Neural crest cell (in vitro differentiated cells): ENCODE results near the gene CUTC. TPM values are rescaled to one million over a fixed set of nuclear protein-coding genes. Genes with fewer than 3 reads are reported as not detected.

Experiments
- DNase-seq: peaks from one replicate; pipeline ENCODE4 v3.0.0; 2021; ENCODE audit warnings: low read depth, mixed read lengths, low spot score
- H3K27ac Mint-ChIP-seq: one replicate; pipeline ENCODE4 v1.8.0; 2021; ENCODE audit warnings: mild to moderate bottlenecking, mixed read lengths; ENCODE audit not compliant: unreplicated experiment
- H3K27me3 Mint-ChIP-seq: 2 replicates; pipeline ENCODE4 v1.8.0; 2021; ENCODE audit warnings: low read depth, mild to moderate bottlenecking, mixed read lengths
- H3K36me3 Mint-ChIP-seq: 2 replicates; pipeline ENCODE4 v1.8.0; 2021; ENCODE audit warnings: low read depth, mild to moderate bottlenecking, mixed read lengths
- H3K4me1 Mint-ChIP-seq: 2 replicates; pipeline ENCODE4 v1.8.0; 2021; ENCODE audit warnings: mixed read lengths
- H3K4me3 Mint-ChIP-seq: one replicate; pipeline ENCODE4 v1.8.0; 2021; ENCODE audit warnings: mild to moderate bottlenecking, mixed read lengths
- H3K9me3 Mint-ChIP-seq: 2 replicates; pipeline ENCODE4 v1.8.0; 2021; ENCODE audit warnings: mixed read lengths
- CTCF ChIP-seq: fragments of 200-600 bp; sonication (generic); conservative IDR thresholded peaks from 2 replicates; pipeline ENCODE4 v1.5.0; 2021; ENCODE audit warnings: antibody characterized with exemption, mild to moderate bottlenecking
- total RNA-seq: library from RNA; stranded (reverse); gene quantifications from 2 replicates; pipeline ENCODE4 v1.2.1, GENCODE V29; 2021

CUTC gene
- total RNA-seq, 1 donor from 2014 or later: 17.9 TPM

- DNase-seq: no peak
- peak; percentile 58 for TF ChIP-seq CTCF
- no peak overlapping the region for H3K4me3 Mint-ChIP-seq
- no peaks in the 10 kb centered on the region for H3K27me3 Mint-ChIP-seq
- H3K9me3 Mint-ChIP-seq: no peaks in the 10 kb centered on the region
- no peaks in the 10 kb centered on the region for H3K4me1 Mint-ChIP-seq
- H3K36me3 Mint-ChIP-seq: peaks cover 6% of the 10 kb centered on the region
- no peak overlapping the region for H3K27ac Mint-ChIP-seq
Observed at GRCh38 chr10:99711129-99711719, 20.8 kb upstream of the CUTC start.

GRCh38 chr10:99714446-99714845 is 17.6 kb upstream of the CUTC start:
- TF ChIP-seq CTCF: no peak
- Mint-ChIP-seq H3K27me3 (no peaks in the 10 kb centered on the region), H3K4me1 (no peaks in the 10 kb centered on the region), H3K9me3 (no peaks in the 10 kb centered on the region), H3K36me3 (peaks cover 9% of the 10 kb centered on the region), H3K4me3 (no peak overlapping the region), H3K27ac (no peak overlapping the region)
- DNase-seq: no peak

GRCh38 chr10:99720387-99720786 is 11.6 kb upstream of the CUTC start:
- no peak overlapping the region for H3K27ac Mint-ChIP-seq
- H3K27me3 Mint-ChIP-seq: no peaks in the 10 kb centered on the region
- DNase-seq: no peak
- no peaks in the 10 kb centered on the region for H3K4me1 Mint-ChIP-seq
- H3K36me3 Mint-ChIP-seq: peaks cover 10% of the 10 kb centered on the region
- no peak overlapping the region for H3K4me3 Mint-ChIP-seq
- no peak for TF ChIP-seq CTCF
- no peaks in the 10 kb centered on the region for H3K9me3 Mint-ChIP-seq

GRCh38 chr10:99730026-99730425 is 2.0 kb upstream of the CUTC start:
- peaks cover 21% of the 10 kb centered on the region for H3K4me1 Mint-ChIP-seq
- H3K4me3 Mint-ChIP-seq: peak overlapping the region; percentile 18
- no peaks in the 10 kb centered on the region for H3K9me3 Mint-ChIP-seq
- no peak for DNase-seq
- peaks cover 5% of the 10 kb centered on the region for H3K36me3 Mint-ChIP-seq
- no peak overlapping the region for H3K27ac Mint-ChIP-seq
- H3K27me3 Mint-ChIP-seq: no peaks in the 10 kb centered on the region
- no peak for TF ChIP-seq CTCF

GRCh38 chr10:99731306-99732032 is 565 bp upstream of the CUTC start:
- H3K4me1 Mint-ChIP-seq: peaks cover 21% of the 10 kb centered on the region
- no peaks in the 10 kb centered on the region for H3K9me3 Mint-ChIP-seq
- no peak for DNase-seq
- H3K27ac Mint-ChIP-seq: peak overlapping the region; percentile 98
- H3K36me3 Mint-ChIP-seq: peaks cover 5% of the 10 kb centered on the region
- no peaks in the 10 kb centered on the region for H3K27me3 Mint-ChIP-seq
- H3K4me3 Mint-ChIP-seq: peak overlapping the region; percentile 100
- no peak for TF ChIP-seq CTCF
